GM21717 (cell line): ENCODE measurements around the gene JPH3.

Source experiments
- ATAC-seq: cut with Tn5 transposase; IDR thresholded peaks from one replicate; pipeline ENCODE4 v1.9.1; 2021; ENCODE audit warnings: mild to moderate bottlenecking, moderate library complexity; ENCODE audit not compliant: unreplicated experiment

The JPH3 gene

DNA sequence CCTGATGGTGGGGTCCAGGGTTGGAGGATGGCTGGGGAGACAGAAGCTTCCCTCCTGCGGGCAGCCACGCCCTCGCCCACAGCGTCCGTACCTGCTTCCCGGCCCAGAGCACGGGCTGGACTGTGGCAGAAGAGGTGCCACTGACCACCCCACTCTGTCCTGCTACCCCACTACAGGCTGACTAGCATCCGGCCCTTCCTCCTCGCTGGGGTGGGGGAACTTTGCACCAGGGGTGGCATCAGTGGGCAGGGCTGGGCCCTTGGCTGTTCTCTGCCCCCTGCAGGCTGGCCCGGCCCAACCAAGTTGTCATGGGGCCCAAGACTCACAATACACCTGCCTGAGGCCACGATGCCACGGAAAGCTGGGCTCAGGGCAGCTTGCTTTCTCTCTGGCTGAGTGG, 90.4 kb downstream of the JPH3 start:
- ATAC-seq = no peak

GRCh38 chr16:87693827-87694226, 91.5 kb downstream of the JPH3 start:
- ATAC-seq = no peak

- no peak for ATAC-seq
Observed at GRCh38 chr16:87694441-87695125, 92.3 kb downstream of the JPH3 start.

- ATAC-seq = no peak
Observed at GRCh38 chr16:87695534-87695933, 93.2 kb downstream of the JPH3 start.

GRCh38 chr16:87696726-87697125, 94.4 kb downstream of the JPH3 start:
- ATAC-seq = no peak

DNA sequence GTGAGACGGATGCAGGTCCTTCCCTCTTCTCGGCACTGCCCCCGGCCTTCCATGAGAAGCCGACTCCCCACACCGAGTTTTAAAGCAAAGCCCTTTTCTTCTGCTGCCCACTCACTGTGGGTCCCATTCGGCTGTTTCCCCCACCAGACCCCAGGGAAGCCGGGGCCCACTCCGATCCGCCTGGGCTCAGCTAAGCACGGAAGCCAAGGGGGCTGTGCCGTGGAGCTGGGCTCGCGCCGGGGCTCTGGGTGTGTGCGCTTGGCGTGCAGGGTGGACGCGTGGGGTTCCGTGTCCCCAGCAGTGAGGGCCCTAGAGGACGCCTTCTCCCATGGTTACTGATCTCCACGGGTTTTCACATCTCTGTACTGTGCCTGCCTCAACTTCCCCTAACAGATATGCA, 94.9 kb downstream of the JPH3 start:
- no peak for ATAC-seq

DNA sequence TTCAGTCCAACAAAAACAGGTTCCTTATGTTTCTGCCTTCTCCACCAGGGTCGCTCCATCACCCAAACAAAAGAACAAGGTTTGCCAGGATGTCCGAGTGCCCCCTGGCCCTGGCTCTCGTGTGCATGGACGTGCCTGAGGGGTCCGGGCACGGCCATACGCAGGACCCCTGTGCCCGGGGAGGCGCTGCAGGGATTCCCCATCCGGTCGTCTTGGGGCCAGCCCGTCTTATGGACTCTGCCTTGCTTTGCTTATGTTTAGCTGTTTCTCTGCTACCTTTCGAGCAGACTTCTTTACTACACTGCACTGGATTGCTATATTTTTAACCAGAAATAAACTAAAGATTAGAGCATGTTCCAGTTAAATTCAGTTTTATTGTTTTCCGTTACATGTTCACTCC, 95.5 kb downstream of the JPH3 start:
- ATAC-seq = no peak

- peak; percentile 41 for ATAC-seq
Observed at GRCh38 chr16:87698241-87698640, 95.9 kb downstream of the JPH3 start.

DNA sequence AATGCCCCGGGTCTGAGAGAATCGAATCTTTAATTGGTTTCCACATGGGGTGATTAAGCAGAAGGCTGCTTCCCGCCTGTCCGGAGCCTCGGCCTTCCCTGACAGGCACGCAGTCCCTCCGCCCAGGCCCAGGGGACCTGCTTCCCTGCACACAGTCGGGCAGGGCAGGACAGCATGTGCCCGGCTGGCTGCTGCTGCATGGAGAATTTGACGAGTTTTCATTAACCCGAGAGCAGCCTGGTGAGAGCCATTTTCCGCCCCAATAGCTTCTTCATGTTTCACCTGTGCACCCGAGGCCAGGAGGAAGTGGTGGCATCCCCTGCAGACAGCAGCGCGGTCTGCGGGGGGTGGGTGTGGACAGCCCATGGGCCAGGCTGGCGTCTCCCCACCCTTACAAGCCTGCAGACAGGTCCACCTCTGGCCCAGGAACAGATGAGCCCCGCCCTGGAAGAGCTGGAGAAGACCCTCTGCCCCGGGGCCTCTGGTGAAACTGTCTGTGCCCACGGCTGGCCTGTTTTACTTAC, 96.4 kb downstream of the JPH3 start:
- peak; percentile 32 for ATAC-seq

DNA sequence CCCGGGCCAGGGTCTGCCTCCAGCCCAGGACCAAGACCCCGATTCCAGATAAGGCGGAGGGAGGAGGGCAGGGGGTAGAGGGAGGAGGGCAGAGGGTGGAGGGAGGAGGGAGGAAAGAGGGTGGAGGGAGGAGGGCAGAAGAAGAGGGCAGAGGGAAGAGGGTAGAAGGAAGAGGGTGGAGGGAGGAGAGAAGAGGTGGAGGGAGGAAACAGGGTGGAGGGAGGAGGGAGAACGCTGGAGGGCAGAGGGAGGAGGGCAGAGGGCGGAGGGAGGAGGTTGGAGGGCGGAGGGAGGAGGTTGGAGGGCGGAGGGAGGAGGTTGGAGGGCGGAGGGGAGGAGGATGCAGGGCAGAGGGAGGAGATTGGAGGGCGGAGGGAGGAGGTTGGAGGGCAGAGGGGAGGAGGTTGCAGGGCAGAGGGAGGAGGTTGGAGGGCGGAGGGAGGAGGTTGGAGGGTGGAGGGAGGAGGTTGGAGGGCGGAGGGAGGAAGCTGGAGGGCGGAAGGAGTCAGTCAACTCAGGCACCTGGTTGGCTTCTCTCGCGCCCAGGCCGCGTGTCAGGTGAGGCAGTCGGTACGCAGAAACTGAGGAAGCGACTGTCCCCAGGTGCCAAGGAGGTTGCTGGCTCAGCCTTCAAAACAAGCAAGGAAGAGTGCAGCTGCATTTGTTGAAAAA, 98.2 kb downstream of the JPH3 start:
- no peak for ATAC-seq

DNA sequence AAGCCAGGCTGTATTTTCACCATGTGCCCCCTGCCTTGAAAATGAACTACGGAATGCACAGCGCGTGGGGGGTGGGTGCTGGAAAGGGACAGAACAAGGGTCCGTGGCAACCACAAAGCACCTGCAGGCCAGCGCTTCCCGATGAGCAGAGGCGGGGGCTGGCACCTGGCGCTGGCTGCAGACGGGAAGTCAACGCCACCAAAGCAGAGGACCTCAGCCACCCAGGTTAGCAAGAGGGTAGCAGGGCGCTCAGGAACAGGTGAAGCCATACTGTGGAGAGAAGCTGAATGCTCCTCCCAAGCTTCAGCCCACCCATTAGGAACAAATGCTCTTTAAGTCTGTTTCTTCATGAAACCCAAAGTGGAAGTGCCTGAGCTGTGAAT, 98.8 kb downstream of the JPH3 start:
- ATAC-seq = no peak

DNA sequence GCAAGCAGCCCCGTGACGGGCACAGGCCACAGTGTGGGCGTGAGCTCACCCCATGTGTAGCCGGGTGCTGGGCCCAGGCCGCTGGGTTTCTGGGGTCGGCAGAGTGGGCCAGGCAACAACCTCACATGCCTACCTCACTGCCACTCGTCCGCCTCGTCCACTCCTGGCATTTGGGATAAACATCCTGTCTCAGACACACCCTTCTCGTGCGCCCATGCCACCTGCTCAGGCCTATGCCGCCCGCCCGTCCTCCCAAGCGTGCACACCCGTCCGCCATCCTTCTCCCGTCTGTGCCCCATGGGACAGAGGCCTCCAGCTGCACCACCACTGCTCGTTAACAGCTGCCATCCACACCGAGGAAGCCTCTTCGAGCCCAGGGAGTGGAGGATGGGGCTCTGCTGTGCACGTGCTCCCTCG, 99.2 kb downstream of the JPH3 start:
- no peak for ATAC-seq

DNA sequence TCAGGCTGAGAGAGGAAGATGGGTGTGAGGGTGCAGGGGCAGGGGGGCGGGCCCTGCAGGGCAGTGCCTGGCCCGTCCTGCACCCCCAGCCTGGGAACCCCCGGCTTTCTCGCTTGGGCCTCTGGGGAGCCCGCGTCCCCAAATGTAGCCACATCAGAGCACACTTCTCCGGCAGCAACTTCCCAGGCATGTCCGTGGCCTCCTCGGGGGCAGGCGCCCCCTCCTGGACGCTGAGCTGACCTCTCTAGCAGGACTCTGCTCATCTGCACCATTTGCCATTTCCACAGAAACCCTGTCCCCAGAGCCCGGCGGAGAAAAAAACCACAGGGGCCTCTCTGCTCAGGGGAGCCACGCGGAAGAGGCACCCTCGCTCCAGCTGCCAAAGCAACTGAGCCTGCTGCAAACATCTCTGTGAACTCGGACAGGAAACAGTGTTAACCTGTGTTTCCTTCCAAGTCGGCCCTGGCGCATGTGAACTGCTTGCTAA, 100.1 kb downstream of the JPH3 start:
- no peak for ATAC-seq

DNA sequence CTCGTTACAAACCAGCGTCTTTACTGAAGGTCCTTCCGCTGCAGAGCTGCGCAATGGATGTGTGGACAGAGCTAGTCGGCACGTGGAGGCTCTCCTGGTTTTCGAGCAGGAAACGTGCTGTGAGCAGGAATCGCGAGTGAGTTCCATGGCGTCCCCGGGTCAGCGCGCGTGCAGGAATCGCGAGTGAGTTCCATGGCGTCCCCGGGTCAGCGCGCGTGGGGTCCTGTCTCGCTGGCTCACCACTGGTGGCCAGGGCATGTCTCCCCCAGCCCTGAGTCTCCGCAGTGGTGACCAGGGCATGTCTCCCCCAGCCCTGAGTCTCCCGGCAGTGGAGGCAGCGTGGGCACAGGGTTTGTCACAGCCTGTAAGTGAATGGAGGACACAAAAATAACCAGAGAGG, 100.8 kb downstream of the JPH3 start:
- ATAC-seq = no peak

- ATAC-seq = no peak
Observed at GRCh38 chr16:87703835-87704375, 101.6 kb downstream of the JPH3 start.

GRCh38 chr16:87704754-87705353, 102.5 kb downstream of the JPH3 start:
- no peak for ATAC-seq

- ATAC-seq = no peak
Observed at GRCh38 chr16:87705771-87706277, 103.5 kb downstream of the JPH3 start.

DNA sequence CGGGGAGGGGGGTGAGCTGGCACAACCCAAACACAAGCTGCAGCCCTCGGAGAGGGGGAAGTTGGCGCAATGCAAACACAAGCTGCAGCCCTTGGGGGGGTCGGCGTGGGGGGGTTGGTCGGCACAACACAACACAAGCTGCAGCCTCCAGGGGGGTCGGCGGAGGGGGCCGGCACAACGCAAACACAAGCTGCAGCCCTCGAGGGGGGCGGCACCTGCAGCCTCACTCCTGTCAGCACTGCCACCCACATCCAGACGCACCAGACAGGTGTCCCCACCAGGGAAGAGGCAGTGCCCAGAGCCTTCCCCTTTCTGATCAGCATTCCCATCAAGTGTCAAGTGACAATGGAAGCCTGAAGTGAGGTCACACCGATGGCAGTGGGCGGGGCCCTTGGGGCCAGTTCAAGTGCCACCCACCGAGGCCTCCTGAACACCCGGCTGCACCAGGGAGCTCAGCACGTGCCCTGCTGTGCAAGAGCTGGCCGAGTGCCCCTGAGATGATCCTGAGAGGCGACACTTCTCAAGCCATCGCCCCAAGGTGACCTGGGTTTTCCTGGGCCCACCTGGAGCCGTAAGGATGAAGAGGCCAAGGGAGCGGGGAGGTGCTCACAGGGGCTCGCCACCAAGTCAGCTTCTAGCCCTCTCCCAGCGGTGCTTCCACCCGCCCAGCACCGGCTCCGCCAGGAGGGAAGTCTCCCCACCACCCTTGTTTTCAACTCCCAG, 104.1 kb downstream of the JPH3 start:
- ATAC-seq = no peak

- no peak for ATAC-seq
Observed at GRCh38 chr16:87707097-87707496, 104.8 kb downstream of the JPH3 start.

GRCh38 chr16:87707714-87708580, 105.6 kb downstream of the JPH3 start:
- no peak for ATAC-seq
